ENCODE results near the gene NAT8L. TPM values are rescaled to one million over a fixed set of nuclear protein-coding genes. Genes with fewer than 3 reads are reported as not detected.
"Not testable (repeated sequence)": the region's sequence is repeated elsewhere in the genome, so short reads cannot be mapped to it uniquely, and the experiment has no call there.

The NAT8L gene, protein sequence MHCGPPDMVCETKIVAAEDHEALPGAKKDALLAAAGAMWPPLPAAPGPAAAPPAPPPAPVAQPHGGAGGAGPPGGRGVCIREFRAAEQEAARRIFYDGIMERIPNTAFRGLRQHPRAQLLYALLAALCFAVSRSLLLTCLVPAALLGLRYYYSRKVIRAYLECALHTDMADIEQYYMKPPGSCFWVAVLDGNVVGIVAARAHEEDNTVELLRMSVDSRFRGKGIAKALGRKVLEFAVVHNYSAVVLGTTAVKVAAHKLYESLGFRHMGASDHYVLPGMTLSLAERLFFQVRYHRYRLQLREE
- polyA plus RNA-seq (ENCODE audit: insufficient read length in 3 of 3), result 1 to 10 TPM; 5.6 to 7.6 (median 7.3) TPM

DNA sequence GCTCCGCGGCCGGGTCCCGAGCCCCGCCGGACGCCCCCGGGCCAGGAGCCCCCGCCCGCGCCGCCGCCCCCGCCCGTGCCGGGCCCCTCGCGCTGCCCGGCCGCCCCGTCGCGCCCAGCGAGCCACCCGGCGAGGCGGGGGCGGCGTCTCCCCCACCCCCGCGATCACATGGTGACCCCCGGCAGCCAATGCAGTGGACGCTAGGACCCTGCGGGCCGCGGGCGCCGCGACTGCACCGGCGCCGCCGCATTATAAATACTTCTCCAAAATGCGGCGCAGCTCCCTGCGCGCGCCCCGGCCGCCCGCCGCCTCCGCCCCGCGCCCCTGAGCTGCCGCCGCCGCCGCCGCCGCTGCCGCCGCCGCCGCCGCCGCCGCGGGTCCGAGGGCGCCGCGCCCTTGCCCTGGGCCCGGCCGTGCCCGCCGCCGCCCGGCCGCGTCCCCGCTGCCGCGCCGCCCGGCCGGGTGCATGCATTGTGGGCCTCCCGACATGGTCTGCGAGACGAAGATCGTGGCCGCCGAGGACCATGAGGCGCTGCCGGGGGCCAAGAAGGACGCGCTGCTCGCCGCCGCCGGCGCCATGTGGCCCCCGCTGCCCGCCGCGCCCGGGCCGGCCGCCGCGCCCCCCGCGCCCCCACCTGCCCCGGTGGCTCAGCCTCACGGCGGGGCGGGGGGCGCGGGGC is at the start of gene NAT8L:
NAT8L (plus strand) TSS at position 282 of the 680 bp plus-strand sequence; CDS start at position 467, 185 bp downstream.
- DNase-seq (ENCODE audit: low read depth in 3 of 3, low spot score in 2 of 3), result no peak

DNA sequence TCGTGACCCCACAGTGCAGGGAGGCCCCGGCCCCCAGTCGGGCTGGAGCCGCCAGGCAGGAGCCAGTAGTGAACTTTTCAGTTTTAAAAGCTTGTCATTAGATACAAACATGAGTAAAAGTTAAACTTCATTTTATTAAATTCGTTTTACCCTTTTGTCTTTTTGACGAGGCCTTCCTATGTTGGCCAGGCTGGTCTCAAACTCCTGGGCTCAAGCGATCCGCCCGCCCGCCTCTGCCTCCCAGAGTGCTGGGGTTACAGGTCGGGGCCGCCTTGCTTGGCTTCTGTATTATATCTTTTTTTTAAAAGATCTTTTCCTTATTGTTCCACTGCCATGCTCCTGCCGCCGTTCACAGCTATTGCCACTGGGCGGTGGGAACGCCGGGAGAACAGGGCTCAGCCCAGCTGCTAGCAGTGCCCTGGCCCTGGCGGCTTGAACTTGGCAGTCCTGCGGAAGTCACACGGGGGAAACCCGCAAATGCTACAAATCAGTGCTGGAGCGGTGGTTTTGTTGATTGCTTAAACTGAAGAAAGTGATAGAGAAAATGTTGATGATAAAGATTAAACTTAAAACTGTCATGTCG is 49.4 kb upstream of the NAT8L start:
- peak in 1 of 3 donors; percentile 10 for DNase-seq (ENCODE audit: low read depth in 3 of 3, low spot score in 2 of 3)

DNA sequence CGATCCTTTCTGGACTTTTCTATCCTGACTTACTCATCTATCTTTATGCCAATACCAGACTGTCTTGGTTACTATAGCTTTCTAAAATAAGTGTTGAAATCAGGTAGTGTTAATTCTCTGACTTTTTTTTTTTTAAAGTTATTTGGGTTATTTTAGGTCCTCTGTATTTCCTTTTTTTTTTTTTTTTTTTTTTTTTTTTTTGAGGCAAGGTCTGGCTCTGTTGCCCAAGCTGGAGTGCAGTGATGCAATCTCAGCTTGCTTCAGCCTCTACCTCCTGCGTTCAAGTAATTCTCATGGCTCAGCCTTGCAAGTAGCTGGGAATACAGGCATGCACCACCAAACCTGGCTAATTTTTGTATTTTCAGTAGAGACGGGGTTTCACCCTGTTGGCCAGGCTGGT is 47.5 kb upstream of the NAT8L start:
- no peak for DNase-seq (ENCODE audit: low read depth in 3 of 3, low spot score in 2 of 3)

DNA sequence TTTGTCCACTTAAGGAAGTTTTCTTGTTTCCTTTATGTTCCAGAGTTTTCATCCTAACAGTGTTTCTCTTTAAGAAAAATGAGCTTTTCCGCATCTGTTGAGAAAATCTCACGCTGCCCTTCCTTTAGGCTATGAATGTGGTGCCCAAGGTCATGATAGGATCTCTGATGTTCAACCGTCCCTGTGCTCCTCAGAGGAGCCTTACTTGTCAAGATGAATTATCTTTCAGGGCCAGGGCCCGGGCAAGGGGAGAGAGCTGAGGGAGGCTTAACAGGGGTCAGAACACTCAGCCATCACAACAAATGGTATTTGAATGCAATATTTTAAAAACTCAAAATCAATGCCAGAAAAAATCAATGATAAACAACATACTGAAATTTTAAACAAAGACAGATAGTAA is 44.1 kb upstream of the NAT8L start:
- no peak for DNase-seq (ENCODE audit: low read depth in 3 of 3, low spot score in 2 of 3)

DNA sequence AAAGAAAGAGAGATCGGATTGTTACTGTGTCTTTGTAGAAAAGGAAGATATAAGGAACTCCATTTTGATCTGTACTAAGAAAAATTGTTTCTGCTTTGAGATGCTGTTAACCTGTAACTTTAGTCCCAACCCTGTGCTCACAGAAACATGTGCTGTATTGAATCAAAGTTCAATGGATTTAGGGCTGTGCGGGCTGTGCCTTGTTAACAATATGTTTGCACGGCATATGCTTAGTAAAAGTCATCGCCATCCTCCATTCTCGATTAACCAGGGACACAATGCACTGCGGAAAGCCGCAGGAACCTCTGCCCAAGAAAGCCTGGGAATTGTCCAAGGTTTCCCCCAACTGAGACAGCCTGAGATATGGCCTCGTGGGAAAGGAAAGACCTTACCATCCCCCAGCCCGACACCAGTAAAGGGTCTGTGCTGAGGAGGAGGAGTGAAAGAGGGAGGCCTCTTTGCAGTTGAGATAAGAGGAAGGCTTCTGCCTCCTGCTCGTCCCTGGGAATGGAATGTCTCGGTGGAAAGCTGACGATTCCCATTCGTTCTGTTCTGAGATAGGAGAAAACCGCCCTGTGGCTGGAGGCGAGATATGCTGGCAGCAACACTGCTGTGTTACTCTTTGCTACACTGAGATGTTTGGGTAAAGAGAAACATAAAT is 37.6 kb upstream of the NAT8L start:
- not testable (repeated sequence) for DNase-seq (ENCODE audit: low read depth in 3 of 3, low spot score in 2 of 3)

DNA sequence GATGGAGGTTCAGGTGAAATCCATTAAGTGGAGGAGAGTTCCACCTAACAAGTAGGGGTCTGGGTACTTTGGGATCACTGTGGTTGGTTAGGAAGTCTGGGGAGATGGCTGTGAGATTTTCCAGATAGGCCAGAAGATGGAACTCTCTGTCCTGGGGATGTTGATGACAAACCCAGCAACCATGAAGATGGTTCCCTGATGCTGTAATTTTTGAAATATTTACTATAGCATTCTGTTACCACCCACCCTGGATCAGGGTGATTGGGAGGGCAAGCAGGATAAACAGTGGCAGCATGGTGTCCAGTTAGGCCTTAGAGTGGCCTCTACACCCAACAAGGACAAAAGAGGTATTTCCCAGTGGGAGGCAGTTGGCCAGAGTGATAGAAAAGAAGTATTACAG is 34.4 kb upstream of the NAT8L start:
- DNase-seq (ENCODE audit: low read depth in 3 of 3, low spot score in 2 of 3), result no peak

DNA sequence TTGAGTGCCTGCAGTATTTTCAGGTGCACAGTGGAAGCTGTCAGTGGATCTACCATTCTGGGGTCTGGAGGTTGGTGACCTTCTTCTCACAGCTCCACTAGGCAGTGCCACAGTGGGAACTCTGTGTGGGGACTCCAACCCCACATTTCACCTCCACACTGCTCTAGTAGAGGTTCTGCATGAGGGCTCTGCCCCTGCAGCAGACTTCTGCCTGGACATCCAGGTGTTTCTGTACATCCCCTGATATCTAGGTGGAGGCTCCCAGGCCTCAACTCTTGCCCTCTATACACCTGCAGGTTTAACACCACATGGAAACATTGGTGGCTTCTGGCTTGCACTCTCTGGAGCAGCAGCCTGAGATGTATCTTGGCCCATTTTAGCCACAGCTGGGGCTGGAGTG is 33.3 kb upstream of the NAT8L start:
- no peak for DNase-seq (ENCODE audit: low read depth in 3 of 3, low spot score in 2 of 3)

DNA sequence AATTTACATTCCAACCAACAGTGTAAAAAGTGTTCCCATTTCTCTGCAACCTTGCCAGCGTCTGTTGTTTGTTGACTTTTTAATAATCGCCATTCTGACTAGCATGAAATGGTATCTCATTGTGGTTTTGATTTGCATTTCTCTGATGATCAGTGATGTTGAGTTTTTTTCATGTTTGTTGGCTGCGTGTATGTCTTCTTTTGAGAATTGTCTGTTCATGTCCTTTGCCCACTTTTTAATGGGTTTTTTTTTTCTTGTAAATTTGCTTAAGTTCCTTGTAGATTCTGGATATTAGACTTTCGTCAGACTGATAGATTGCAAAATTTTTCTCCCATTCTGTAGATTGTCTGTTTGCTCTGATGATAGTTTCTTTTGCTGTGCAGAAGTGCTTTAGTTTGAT is 32.0 kb upstream of the NAT8L start:
- DNase-seq (ENCODE audit: low read depth in 3 of 3, low spot score in 2 of 3), result not testable (repeated sequence)

DNA sequence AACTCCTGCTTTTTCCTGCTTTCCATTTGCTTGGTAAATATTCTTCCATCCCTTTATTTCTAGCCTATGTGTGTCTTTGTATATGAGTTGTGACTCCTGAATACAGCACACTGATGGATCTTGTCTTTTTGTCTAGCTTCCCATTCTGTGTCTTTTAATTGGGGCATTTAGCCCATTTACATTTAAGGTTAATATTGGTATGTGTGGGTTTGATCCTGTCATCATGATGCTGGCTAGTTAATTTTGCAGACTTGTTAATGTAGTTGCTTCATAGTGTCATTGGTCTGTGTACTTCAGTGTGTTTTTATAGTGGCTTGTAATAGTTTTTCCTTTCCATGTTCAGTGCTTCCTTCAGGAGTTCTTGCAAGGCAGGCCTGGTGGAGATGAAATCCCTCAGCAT is 28.0 kb upstream of the NAT8L start:
- not testable (repeated sequence) for DNase-seq (ENCODE audit: low read depth in 3 of 3, low spot score in 2 of 3)

DNA sequence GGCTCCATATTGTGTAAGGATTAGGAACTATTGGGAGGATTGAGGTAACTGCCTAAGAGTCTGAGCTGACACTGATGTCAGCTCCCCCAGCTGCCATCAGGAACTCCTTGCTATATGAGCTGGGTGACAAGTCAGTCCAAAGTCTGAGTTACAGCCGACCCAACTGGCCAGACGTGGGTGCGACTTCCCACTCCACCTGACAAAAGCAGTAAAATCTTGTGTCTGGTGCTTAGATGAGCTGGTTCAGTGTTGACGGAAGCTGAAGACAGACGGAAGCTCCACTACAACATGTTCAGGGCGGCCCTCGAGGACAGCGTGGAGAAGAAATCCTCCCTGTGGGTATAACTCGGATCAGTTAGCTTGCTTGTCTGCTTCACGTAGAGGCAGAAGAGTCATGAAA is 22.8 kb upstream of the NAT8L start:
- DNase-seq (ENCODE audit: low read depth in 3 of 3, low spot score in 2 of 3), result no peak

DNA sequence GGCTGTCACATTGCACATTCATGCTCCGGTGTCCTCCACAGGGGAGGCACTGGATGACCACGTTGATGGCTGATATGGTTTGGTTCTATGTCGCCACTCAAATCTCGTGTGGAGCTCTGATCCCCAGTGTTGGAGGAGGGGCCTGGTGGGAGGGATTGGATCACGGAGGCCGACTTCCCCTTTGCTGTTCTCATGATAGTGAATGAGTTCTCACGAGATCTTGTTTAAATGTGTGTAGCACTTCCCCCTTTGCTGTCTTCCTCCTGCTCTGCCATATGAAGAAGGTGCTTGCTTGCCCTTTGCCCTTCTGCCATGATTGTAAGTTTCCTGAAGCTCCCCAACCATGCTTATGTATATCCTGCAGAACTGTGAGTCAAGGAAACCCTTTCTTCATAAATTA is 22.3 kb upstream of the NAT8L start:
- no peak for DNase-seq (ENCODE audit: low read depth in 3 of 3, low spot score in 2 of 3)

DNA sequence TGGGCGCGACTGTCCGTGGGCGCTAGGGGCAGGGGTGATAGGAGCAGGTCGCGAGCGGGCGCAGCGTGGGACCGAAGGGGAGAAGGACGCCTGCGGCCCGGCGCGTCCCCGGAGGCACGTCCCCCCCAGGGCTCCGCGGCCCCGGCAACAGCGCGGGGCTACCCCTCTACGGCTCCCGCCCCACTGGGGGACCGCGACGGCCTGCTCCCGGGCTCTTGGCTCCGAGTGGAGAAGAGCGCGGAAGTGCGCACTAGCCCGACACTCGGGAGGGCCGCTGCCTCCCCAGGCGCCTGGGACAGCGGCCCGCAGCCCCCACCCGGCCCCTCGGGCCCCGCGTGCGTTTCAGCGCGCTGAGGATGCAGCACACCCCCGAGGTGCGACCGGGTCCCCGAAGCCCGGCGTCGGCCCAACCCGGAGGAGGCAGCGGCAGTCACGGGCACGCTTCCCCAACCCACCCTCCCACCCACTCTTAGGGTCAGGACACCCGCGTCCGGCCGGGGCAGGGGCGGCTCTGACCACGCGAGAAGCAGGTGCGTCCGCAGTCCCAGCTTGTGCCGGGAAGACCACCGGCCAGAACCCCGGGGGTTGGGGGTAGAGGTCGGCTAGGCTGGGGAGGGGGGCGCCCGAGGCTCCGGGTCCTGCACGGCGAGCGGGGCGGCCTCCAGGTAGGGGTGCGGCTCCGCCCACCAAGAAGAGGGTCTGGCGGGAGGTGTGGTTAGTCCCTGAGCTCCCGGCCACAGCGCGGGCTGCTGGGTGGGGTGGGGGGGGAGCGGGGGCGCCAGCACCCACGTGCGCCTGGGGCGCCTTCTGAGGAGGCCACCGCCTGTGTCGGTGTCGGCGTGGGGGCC is 18.5 kb upstream of the NAT8L start:
- DNase-seq (ENCODE audit: low read depth in 3 of 3, low spot score in 2 of 3), result no peak

DNA sequence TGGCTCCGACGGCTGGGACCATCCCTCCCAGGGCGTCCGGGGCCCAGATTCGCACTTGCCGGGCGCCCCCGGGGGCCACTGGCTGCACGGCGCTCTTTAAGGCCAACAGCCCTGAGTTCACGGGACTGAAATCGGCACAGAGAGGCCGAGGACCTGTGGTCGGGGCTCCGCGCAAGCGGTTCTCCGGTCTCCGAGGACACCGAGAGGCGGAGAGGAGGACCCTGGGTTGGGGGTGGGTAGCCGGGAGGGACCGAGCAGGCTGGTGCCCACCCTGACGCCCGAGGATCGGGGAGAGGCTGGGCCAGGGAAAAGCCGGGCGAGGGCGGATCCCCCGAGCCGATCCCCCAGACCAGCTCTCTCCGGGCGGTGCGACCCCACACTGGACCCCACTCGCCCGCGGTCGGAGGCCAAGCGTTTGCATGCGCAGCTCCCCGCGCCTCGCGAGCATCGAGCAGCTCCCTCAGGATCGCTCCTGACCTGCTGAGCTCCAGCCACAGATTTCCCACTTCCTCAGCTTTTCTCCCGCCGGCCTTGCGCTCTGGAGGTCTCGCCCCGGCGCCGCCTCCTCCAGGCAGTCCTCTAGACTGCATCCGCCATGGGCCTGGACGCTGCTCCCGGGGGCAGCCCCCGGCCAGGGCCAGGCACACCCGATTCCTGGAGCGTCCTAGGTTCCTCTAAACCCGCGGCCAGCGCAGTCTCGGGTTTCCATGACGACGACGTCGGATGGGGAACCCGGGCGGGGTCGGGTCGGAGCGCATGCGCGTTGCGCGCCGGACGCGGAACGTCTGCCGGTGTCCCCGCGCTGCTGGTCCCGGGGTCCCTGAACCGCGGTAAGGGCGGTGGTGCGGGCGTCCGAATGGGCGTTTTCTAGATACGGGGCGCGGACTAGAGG is 17.6 kb upstream of the NAT8L start:
- peak; percentile 29 to 66 (median 41) for DNase-seq (ENCODE audit: low read depth in 3 of 3, low spot score in 2 of 3)

DNA sequence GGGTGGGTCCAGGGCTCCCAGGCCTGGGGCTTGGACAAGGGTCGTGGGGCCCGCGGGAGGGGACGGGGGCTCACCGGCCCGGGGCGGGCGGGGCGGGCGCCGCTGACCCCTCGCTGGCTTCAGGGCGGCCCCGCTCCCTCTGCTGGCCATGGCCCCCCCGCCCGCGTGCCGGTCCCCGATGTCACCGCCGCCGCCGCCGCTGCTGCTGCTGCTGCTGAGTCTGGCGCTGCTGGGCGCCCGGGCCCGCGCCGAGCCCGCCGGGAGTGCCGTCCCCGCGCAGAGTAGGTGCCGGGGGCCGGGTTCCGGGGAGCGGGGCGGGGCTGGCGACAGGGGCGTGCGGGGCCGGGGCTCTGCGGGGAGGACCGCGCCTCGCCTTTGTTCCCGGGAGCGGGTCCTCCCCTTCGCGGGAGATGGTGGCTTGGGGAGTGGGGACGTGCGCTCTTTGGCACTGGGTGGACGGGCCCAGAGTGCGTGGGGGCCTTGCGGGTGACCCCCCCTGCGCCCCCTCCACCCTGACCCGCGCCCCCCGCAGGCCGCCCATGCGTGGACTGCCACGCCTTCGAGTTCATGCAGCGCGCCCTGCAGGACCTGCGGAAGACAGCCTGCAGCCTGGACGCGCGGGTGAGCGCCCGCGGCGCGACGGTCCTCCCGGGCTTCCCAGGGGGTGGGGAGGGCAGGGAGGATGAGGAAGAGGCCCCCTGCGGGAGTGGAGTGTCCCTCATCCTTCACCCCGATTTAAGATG is 16.8 kb upstream of the NAT8L start:
- no peak for DNase-seq (ENCODE audit: low read depth in 3 of 3, low spot score in 2 of 3)

DNA sequence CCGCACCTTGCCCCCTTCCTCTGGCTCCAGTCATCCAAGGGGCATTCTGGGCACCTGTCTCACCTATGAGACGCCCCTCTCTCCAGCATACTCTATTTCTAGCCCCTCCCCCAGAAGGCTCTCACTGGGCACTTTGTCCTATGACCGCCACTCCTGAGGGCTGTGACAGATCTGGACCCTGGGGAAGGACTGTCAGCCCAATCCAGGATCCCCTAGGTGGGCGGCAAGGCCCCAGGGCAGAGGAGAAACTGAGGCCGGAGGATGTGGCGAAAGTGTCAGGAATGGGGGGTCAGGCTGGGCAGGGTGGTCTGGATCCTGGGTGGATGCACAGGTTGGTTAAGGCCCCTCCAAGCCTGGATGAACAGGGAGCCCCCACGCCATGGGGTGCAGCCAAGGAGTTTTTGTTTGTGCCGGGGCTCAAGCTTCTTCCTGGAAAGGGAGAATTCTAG is 16.2 kb upstream of the NAT8L start:
- no peak for DNase-seq (ENCODE audit: low read depth in 3 of 3, low spot score in 2 of 3)

DNA sequence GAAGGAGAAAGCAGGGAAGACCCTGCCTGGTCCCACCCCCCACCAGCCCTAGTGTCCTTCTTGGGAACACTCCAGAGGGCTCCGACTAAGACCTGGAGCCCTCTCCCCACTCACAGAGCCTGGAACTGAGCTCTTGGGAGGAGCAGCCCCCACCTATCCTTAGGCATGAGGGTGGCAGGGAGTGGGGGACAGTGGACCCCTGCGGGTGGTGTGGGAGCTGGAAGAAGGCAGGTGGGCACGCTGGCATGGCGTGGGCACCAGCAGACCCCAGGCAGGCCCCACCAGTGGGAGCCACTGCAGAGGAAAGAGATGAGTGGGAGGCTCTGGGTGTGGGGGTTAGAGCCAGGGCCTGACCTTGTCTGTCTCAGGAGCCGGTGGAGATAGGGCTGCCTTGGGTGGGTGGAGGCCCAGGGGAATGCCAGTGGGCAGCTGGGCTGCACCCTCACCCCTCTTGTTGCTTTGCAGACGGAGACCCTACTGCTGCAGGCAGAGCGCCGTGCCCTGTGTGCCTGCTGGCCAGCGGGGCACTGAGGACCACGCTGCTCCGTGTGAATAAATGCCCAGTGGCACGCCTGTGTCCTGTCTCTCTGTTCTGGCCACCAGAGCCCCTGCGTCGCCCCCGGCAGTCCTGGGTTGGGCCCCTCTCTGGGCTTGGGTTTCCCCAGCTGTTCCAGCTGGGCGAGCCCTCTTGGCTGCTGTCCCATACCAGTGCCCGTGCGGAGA is 15.6 kb upstream of the NAT8L start:
- DNase-seq (ENCODE audit: low read depth in 3 of 3, low spot score in 2 of 3), result no peak

DNA sequence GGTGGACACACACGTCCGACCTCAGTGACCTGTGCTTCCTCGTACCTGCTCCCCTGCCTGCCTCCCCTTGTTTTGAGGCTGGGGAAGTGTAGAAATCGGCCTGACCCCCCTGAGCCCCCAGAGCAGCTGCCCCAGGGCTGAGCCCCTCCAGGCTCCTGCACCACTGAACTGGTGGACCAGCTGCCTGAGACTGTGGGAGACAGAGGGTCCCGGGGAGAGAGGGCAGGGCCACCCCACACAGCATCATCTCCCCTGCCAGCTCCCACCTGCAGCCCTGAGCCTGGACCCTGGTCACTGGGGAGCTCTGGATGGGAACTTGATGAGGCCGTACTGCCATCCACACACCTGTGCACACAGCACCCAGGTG is 15.0 kb upstream of the NAT8L start:
- no peak for DNase-seq (ENCODE audit: low read depth in 3 of 3, low spot score in 2 of 3)
